MM.1S (cell line): ENCODE results near the gene ZNF823.

ENCODE experiments used
- DNase-seq: peaks from one replicate; pipeline ENCODE4 v3.0.0-alpha.2; 2015
- H2AFZ ChIP-seq: fragments of 300-600 bp; sonication (generic); 2 replicates; pipeline ENCODE4 v1.6.0; 2016; ENCODE audit warnings: antibody characterized with exemption, low read length
- H3F3A ChIP-seq: fragments of 300-600 bp; sonication (generic); 2 replicates; pipeline ENCODE4 v1.6.1; 2016; ENCODE audit warnings: mild to moderate bottlenecking, antibody characterized with exemption, low read length, moderate library complexity, mixed read lengths; ENCODE audit not compliant: insufficient read depth
- H3K27ac ChIP-seq: fragments of 300-600 bp; sonication (generic); 2 replicates; pipeline ENCODE4 v1.5.1; 2016; ENCODE audit warnings: mild to moderate bottlenecking, low read length
- H3K27me3 ChIP-seq: fragments of 300-600 bp; sonication (generic); replicated peaks from 2 replicates; pipeline ENCODE4 v1.6.0; 2016; ENCODE audit warnings: low read length; ENCODE audit not compliant: insufficient read depth
- H3K36me3 ChIP-seq: fragments of 300-600 bp; sonication (generic); replicated peaks from 2 replicates; pipeline ENCODE4 v1.6.1; 2016; ENCODE audit warnings: mild to moderate bottlenecking, low read length, mixed read lengths; ENCODE audit not compliant: insufficient read depth
- H3K4me1 ChIP-seq: fragments of 300-600 bp; sonication (generic); 2 replicates; pipeline ENCODE4 v1.6.1; 2016; ENCODE audit warnings: low read length, mixed read lengths
- H3K4me2 ChIP-seq: fragments of 300-600 bp; sonication (generic); 2 replicates; pipeline ENCODE4 v1.6.0; 2016; ENCODE audit warnings: low read depth, low read length
- H3K4me3 ChIP-seq: fragments of 300-600 bp; sonication (generic); 2 replicates; pipeline ENCODE4 v1.5.1; 2016; ENCODE audit warnings: low read length, mixed read lengths
- H3K79me2 ChIP-seq: fragments of 300-600 bp; sonication (generic); 2 replicates; pipeline ENCODE4 v1.6.1; 2016; ENCODE audit warnings: mixed run types, low read length, mixed read lengths
- H3K9ac ChIP-seq: fragments of 300-600 bp; sonication (generic); 2 replicates; pipeline ENCODE4 v1.6.1; 2016; ENCODE audit warnings: low read length, mixed read lengths
- H3K9me2 ChIP-seq: fragments of 300-600 bp; sonication (generic); replicated peaks from 2 replicates; pipeline ENCODE4 v1.6.1; 2016; ENCODE audit warnings: mild to moderate bottlenecking, low read length, mixed read lengths; ENCODE audit not compliant: insufficient read depth
- H3K9me3 ChIP-seq: fragments of 300-600 bp; sonication (generic); replicated peaks from 2 replicates; pipeline ENCODE4 v1.6.1; 2016; ENCODE audit warnings: mild to moderate bottlenecking, low read length, mixed read lengths; ENCODE audit not compliant: insufficient read depth
- H4K20me1 ChIP-seq: fragments of 300-600 bp; sonication (generic); 2 replicates; pipeline ENCODE4 v1.6.1; 2016; ENCODE audit warnings: mild to moderate bottlenecking, low read length, moderate library complexity, mixed read lengths; ENCODE audit not compliant: insufficient read depth
- EZH2 ChIP-seq: fragments of 300-600 bp; sonication (generic); optimal IDR thresholded peaks from 2 replicates; pipeline ENCODE3; 2017; ENCODE audit warnings: low read depth, mild to moderate bottlenecking, antibody characterized with exemption, low read length, mixed read lengths
- EZH2phosphoT487 ChIP-seq: fragments of 300-600 bp; sonication (generic); IDR thresholded peaks from 2 replicates; pipeline ENCODE4 v1.6.1; 2018; ENCODE audit warnings: antibody characterized with exemption, low read length
- TF ChIP-seq, protein P1 (sequence below): fragments of 300-600 bp; sonication (generic); IDR thresholded peaks from 2 replicates; pipeline ENCODE4 v1.5.1; 2016; ENCODE audit warnings: antibody characterized with exemption, low read length, mixed read lengths

The ZNF823 gene

DNA sequence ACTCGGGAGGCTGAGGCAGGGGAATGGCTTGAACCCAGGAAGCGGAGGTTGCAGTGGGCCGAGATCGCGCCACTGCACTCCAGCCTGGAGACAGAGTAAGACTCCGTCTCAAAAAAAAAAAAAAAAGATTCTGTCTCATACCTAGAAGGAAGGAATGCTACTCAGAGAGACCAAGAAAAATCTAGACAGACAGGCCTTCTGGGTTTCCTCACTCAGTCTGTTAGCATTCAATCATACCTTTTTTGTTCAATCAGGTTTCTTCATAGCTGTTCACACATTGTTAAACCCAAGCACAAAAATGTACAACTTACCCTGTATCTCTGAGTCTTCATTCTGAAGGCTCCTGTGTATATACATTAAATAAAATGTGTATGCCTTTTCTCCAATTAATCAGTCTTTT is 40.5 kb downstream of the ZNF823 start:
- Histone ChIP-seq H3K27ac (no peak overlapping the region), H3K79me2 (no peaks in the 10 kb centered on the region), H3K27me3 (no peaks in the 10 kb centered on the region), H2AFZ (no peak overlapping the region), H3K9me3 (no peaks in the 10 kb centered on the region), H3K4me2 (no peak overlapping the region), H4K20me1 (no peaks in the 10 kb centered on the region), H3F3A (no peaks in the 10 kb centered on the region), H3K36me3 (no peaks in the 10 kb centered on the region), H3K9me2 (no peaks in the 10 kb centered on the region), H3K9ac (no peak overlapping the region), H3K4me3 (no peak overlapping the region), H3K4me1 (0 out of 2 replicates have a peak, but pooled peaks cover 2% of the 10 kb centered on the region)
- no peak for DNase-seq
- TF ChIP-seq, protein P1, sequence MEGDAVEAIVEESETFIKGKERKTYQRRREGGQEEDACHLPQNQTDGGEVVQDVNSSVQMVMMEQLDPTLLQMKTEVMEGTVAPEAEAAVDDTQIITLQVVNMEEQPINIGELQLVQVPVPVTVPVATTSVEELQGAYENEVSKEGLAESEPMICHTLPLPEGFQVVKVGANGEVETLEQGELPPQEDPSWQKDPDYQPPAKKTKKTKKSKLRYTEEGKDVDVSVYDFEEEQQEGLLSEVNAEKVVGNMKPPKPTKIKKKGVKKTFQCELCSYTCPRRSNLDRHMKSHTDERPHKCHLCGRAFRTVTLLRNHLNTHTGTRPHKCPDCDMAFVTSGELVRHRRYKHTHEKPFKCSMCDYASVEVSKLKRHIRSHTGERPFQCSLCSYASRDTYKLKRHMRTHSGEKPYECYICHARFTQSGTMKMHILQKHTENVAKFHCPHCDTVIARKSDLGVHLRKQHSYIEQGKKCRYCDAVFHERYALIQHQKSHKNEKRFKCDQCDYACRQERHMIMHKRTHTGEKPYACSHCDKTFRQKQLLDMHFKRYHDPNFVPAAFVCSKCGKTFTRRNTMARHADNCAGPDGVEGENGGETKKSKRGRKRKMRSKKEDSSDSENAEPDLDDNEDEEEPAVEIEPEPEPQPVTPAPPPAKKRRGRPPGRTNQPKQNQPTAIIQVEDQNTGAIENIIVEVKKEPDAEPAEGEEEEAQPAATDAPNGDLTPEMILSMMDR = no peak
- no peak for TF ChIP-seq EZH2
- no peak for TF ChIP-seq EZH2phosphoT487

DNA sequence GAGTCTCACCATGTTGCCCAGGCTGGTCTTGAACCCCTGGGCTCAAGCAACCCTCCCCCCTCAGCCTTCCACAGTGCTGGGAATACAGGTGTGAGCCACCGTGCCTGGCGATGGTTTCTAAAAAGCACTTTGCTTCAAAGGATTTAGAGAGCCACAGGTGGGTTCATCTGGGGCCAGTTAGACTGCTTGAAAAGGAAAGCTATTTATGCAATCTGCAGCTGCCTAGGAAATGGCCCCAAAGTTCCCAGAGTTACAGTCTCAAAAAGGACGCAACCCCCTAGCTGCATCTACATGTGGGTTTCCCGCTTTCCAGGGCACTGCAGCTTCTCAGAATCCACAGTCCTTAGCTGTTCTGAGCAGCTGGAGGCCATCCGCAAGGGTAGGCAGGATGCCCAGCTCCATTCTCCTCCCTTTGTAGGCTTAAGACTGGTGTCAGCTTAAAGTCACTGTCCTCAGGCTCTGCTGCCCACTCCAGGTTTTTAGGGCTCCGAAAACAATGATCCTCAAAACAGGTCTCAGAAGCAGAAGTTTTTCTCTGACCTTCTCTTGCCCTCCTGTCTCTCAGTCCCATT is 41.4 kb downstream of the ZNF823 start:
- Histone ChIP-seq H3F3A (no peaks in the 10 kb centered on the region), H3K4me3 (no peak overlapping the region), H3K9ac (no peak overlapping the region), H2AFZ (no peak overlapping the region), H4K20me1 (no peaks in the 10 kb centered on the region), H3K27me3 (no peaks in the 10 kb centered on the region), H3K27ac (no peak overlapping the region), H3K79me2 (no peaks in the 10 kb centered on the region), H3K9me3 (no peaks in the 10 kb centered on the region), H3K9me2 (no peaks in the 10 kb centered on the region), H3K4me1 (0 out of 2 replicates have a peak, but pooled peaks cover 2% of the 10 kb centered on the region), H3K36me3 (no peaks in the 10 kb centered on the region), H3K4me2 (no peak overlapping the region)
- DNase-seq = no peak
- TF ChIP-seq EZH2phosphoT487 (no peak), EZH2 (no peak)

DNA sequence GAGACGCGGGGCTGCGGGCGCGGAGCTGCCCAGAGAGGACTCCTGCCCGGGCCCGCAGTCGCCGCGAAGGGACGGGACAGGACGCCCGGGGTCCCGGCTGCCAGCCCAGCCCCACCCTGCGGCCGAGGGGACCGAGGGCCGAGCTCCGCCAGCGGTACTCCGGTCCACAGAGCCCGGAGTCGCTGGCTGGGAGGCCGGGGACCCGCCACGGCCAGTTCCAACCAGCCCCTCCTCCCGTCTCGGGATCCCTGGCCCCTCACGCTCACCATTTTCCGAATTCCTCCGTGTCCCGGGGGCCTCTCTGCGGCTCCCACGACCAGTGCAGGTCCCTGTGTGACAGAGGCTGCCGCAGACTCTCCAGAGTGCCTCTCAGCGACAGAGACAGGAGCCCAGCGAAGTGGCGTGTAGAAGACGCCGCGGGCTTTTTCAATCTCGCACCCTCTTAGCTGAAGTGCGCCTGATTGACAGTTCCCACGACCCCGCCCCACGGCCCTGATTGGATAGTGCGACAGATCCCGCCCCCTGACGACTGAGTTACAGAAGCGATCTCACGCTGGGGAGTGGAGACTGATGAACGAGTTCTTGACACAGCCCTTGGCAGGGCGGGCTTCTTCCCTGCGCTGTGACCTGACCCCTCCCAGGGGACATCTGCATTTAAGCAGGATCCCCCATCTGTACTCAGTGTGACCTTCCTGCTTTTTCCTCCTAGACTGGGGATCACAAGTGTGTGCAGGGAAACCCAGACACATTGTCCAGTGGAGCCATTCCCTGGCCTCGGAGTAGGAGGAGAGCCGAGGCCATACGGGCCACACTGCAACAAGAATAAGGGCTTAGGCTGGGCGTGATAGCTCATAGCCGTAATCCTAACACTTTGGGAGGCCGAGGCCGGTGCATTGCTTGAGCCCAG is 44.0 kb downstream of the ZNF823 start:
- Histone ChIP-seq H3K79me2 (no peaks in the 10 kb centered on the region), H3F3A (no peaks in the 10 kb centered on the region), H3K27ac (no peak overlapping the region), H3K36me3 (no peaks in the 10 kb centered on the region), H3K4me2 (peak overlapping the region; percentile 64), H3K9me2 (no peaks in the 10 kb centered on the region), H4K20me1 (no peaks in the 10 kb centered on the region), H3K27me3 (no peaks in the 10 kb centered on the region), H3K4me3 (peak overlapping the region; percentile 65), H2AFZ (peak overlapping the region; percentile 69), H3K9me3 (no peaks in the 10 kb centered on the region), H3K4me1 (no peaks in the 10 kb centered on the region), H3K9ac (peak overlapping the region; percentile 30; the same call in 1 of the 2 replicates)
- peak; percentile 85 for DNase-seq
- TF ChIP-seq EZH2 (no peak), EZH2phosphoT487 (no peak)
- TF ChIP-seq, protein P1 = no peak
